PC-3 (cell line): ENCODE results near the gene HNF4A. TPM values are rescaled to one million over a fixed set of nuclear protein-coding genes. Genes with fewer than 3 reads are reported as not detected.
A peak's percentile ranks its signal among the peaks of the same experiment; 100 is the strongest.

Source experiments
- ATAC-seq: fragments of 200-7000 bp; cut with Tn5 transposase; 2 replicates; pipeline ENCODE4 v1.9.1; 2020; ENCODE audit warnings: mild to moderate bottlenecking, moderate library complexity
- BruUV-seq: library from RNA; stranded (reverse); fragments of 400-500 nt; replicated peaks from 2 replicates; lab custom pipeline; 2021; lab: Mats Ljungman, UMichigan
- CTCF ChIA-PET: fragments of 300-600 bp; sonication (Branson Sonifier 250); formaldehyde crosslinking; loops from one replicate; lab custom pipeline; 2022; ENCODE audit warnings: antibody characterized with exemption; lab: Charles Lee
- POLR2A ChIA-PET: fragments of 300-600 bp; sonication (Branson Sonifier 250); formaldehyde crosslinking; loops from one replicate; lab custom pipeline; 2022; ENCODE audit warnings: antibody characterized with exemption; ENCODE audit not compliant: unreplicated experiment; lab: Charles Lee
- DNase-seq: peaks from one replicate; pipeline ENCODE4 v3.0.0-alpha.2; 2015
- H2AFZ ChIP-seq: fragments of 300-600 bp; sonication (generic); 2 replicates; pipeline ENCODE4 v1.6.0; 2016; ENCODE audit warnings: antibody characterized with exemption, low read length
- H3F3A ChIP-seq: fragments of 300-600 bp; sonication (generic); one replicate; pipeline ENCODE4 v1.6.0; 2017; ENCODE audit warnings: antibody characterized with exemption, low read length, control low read depth, mild to moderate bottlenecking; ENCODE audit not compliant: unreplicated experiment
- H3K27ac ChIP-seq: fragments of 300-600 bp; sonication (generic); 2 replicates; pipeline ENCODE4 v1.5.1; 2016; ENCODE audit warnings: mild to moderate bottlenecking, low read length
- H3K27me3 ChIP-seq: fragments of 300-600 bp; sonication (generic); 2 replicates; pipeline ENCODE4 v1.6.1; 2016; ENCODE audit warnings: low read length, mixed read lengths
- H3K36me3 ChIP-seq: fragments of 300-600 bp; sonication (generic); 2 replicates; pipeline ENCODE4 v1.6.1; 2016; ENCODE audit warnings: low read depth, mixed run types, low read length, mixed read lengths
- H3K4me1 ChIP-seq: fragments of 300-600 bp; sonication (generic); 2 replicates; pipeline ENCODE4 v1.5.1; 2016; ENCODE audit warnings: low read length; ENCODE audit not compliant: insufficient read depth
- H3K4me2 ChIP-seq: fragments of 300-600 bp; sonication (generic); 2 replicates; pipeline ENCODE4 v1.6.0; 2016; ENCODE audit warnings: low read length
- H3K4me3 ChIP-seq: fragments of 300-600 bp; sonication (generic); 2 replicates; pipeline ENCODE4 v1.5.1; 2016; ENCODE audit warnings: mild to moderate bottlenecking, low read length, mixed read lengths
- H3K79me2 ChIP-seq: fragments of 300-600 bp; sonication (generic); 2 replicates; pipeline ENCODE4 v1.6.1; 2017; ENCODE audit warnings: low read length, mixed read lengths
- H3K9ac ChIP-seq: fragments of 300-600 bp; sonication (generic); 2 replicates; pipeline ENCODE4 v1.6.0; 2016; ENCODE audit warnings: mild to moderate bottlenecking, low read length
- H3K9me2 ChIP-seq: fragments of 300-600 bp; sonication (generic); replicated peaks from 2 replicates; pipeline ENCODE4 v1.6.1; 2016; ENCODE audit warnings: mixed run types, low read length, mixed read lengths
- H3K9me3 ChIP-seq: fragments of 300-600 bp; sonication (generic); 2 replicates; pipeline ENCODE4 v1.6.1; 2016; ENCODE audit warnings: low read length, mixed read lengths
- H4K20me1 ChIP-seq: fragments of 300-600 bp; sonication (generic); 2 replicates; pipeline ENCODE4 v1.6.1; 2016; ENCODE audit warnings: low read length, mixed read lengths
- EZH2 ChIP-seq: fragments of 300-600 bp; sonication (generic); IDR thresholded peaks from one replicate; pipeline ENCODE4 v1.6.1; 2017; ENCODE audit warnings: antibody characterized with exemption, mild to moderate bottlenecking, low read length; ENCODE audit not compliant: unreplicated experiment
- EZH2phosphoT487 ChIP-seq: fragments of 300-600 bp; sonication (generic); IDR thresholded peaks from 2 replicates; pipeline ENCODE4 v1.6.1; 2018; ENCODE audit warnings: mild to moderate bottlenecking, antibody characterized with exemption, low read length, borderline replicate concordance
- intact Hi-C: fragments of 100-400 bp; cut with micrococcal nuclease; formaldehyde crosslinking; loops from 2 replicates; pipeline ENCODE4 v1.9.0; 2023
- total RNA-seq: library from RNA; depleted of rRNA; stranded (reverse); fragments of >200 nt; gene quantifications from 2 replicates; pipeline ENCODE4 v1.2.3, GENCODE V29; 2014
- TF ChIP-seq, protein P1 (sequence below): fragments of 300-600 bp; sonication (generic); conservative IDR thresholded peaks from 2 replicates; pipeline ENCODE4 v1.5.1; 2017; ENCODE audit warnings: antibody characterized with exemption, low read depth, mild to moderate bottlenecking, low read length

The HNF4A gene
- total RNA-seq, 1 experiment from 2014 or later: not detected

DNA sequence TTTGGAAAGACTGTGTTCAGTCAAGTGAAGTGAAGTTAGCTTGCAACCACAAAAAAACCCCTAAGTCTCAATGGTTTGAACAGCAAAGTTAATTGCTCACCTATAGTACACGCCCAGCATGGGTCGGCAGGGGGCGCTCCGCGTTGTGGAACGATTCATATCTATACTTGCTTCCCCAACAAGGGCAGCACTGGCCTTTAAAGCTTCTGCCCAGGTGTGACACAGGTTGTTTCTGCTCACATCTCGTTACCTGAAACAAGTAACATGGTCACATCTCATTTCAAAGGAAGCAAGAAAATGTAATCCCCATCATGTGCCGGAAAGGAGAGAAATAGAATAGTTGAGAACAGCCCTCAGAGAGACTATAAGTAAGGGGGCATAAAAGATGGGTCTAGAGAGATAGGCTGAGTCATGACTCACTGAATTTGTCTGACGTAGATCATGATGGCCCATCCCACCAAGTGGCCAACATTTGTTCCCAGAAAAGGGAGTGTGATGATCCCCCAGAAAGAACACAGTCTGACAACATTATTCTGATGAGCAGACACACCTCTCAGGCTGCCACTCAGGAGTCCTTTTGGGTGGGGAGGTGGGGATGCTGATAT is 29.0 kb downstream of the HNF4A start:
- H3K9me3 ChIP-seq: no peaks in the 10 kb centered on the region
- CTCF ChIA-PET: interaction anchor here (0.5 to 1.6 kb wide), 12 partner anchors 23 to 297 kb away, joined by 3 to 17 read pairs (median 4); partner anchors contain the start of gene FITM2
- intact Hi-C loops: loop anchor here (5.0 kb wide), 1 partner anchor 348 kb away; no protein-coding TSS in a partner anchor
- peaks cover 12% of the 10 kb centered on the region for H3K4me1 ChIP-seq
- ATAC-seq: peak; percentile 58
- H4K20me1 ChIP-seq: no peaks in the 10 kb centered on the region
- no peaks in the 10 kb centered on the region for H3K9me2 ChIP-seq
- H3F3A ChIP-seq: no peaks in the 10 kb centered on the region
- POLR2A ChIA-PET: no interaction called here
- no peak overlapping the region for H3K4me3 ChIP-seq
- H3K79me2 ChIP-seq: no peaks in the 10 kb centered on the region
- DNase-seq: peak; percentile 87
- no peaks in the 10 kb centered on the region for H3K27me3 ChIP-seq
- H3K27ac ChIP-seq: no peak overlapping the region
- H3K36me3 ChIP-seq: no peaks in the 10 kb centered on the region
- H2AFZ ChIP-seq: no peak overlapping the region
- TF ChIP-seq EZH2phosphoT487: no peak
- TF ChIP-seq, protein P1, sequence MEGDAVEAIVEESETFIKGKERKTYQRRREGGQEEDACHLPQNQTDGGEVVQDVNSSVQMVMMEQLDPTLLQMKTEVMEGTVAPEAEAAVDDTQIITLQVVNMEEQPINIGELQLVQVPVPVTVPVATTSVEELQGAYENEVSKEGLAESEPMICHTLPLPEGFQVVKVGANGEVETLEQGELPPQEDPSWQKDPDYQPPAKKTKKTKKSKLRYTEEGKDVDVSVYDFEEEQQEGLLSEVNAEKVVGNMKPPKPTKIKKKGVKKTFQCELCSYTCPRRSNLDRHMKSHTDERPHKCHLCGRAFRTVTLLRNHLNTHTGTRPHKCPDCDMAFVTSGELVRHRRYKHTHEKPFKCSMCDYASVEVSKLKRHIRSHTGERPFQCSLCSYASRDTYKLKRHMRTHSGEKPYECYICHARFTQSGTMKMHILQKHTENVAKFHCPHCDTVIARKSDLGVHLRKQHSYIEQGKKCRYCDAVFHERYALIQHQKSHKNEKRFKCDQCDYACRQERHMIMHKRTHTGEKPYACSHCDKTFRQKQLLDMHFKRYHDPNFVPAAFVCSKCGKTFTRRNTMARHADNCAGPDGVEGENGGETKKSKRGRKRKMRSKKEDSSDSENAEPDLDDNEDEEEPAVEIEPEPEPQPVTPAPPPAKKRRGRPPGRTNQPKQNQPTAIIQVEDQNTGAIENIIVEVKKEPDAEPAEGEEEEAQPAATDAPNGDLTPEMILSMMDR: peak; percentile 98
- H3K9ac ChIP-seq: no peak overlapping the region
- no peak overlapping the region for H3K4me2 ChIP-seq
- BruUV-seq: no TSS peak

DNA sequence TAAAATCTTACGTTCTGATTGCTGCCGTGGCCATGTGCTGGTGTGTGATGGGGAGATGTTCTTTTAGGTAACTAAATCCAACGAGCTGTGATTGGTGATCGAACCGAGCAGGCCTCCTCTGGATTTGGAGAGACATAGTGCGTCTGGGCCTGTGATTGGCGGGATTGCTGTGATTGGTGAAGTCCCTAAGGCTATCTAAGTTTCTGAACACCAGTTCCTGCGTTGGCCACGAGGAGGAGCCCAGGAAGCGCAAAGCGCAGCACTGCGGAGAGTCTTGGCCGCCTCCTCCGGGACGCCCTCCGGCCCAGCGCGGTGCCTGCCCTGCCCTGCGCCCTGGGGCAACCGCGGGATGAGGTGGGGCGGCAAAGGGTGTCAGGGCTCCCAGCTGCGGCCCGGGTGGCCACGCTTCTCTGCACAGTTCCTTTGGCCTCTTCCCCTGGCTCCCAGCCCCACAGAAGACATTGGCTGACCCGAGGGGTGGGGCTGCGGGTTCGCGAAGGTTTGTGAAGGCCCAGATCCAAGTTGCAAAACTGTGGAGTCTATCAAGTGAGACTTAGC is 33.0 kb downstream of the HNF4A start:
- Histone ChIP-seq H3K4me2 (peak overlapping the region; percentile 73), H3F3A (no peaks in the 10 kb centered on the region), H3K9me2 (no peaks in the 10 kb centered on the region), H3K9ac (no peak overlapping the region), H3K9me3 (no peaks in the 10 kb centered on the region), H4K20me1 (no peaks in the 10 kb centered on the region), H3K27ac (no peak overlapping the region), H3K4me1 (peaks cover 12% of the 10 kb centered on the region), H3K79me2 (no peaks in the 10 kb centered on the region), H3K4me3 (peak overlapping the region; percentile 45), H3K27me3 (no peaks in the 10 kb centered on the region), H3K36me3 (no peaks in the 10 kb centered on the region), H2AFZ (peak overlapping the region; percentile 58)
- DNase-seq: peak; percentile 91
- intact Hi-C loops: loop anchor here (1.0 to 5.0 kb wide), 4 partner anchors 72 to 344 kb away; no protein-coding TSS in a partner anchor
- peak; percentile 78 for ATAC-seq
- TF ChIP-seq, protein P1: peak; percentile 97
- TF ChIP-seq EZH2 (no peak), EZH2phosphoT487 (no peak)
- ChIA-PET CTCF (interaction anchor here (0.9 to 1.0 kb wide), 2 partner anchors 73 to 170 kb away, joined by 3 read pairs; no protein-coding TSS in a partner anchor), POLR2A (no interaction called here)
- BruUV-seq: no TSS peak

DNA sequence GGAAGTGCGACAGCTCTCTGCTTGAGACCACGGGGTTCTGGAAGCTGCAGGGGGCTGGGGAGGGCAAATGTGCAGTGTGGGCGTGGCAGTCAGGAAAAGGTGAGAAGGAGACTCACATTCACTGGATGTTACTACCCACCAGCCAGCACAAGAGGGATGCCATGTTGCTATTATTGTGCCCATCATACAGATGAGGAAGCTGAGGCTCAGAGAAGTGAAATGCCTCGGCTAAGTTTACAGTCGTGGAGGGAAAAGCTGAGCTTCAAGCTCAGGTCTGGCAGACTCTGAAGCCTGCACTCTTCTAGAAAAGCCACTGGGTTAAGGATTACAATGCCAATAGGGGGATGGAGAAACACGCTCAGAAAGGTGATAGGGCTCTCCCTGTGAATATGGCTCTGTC is 34.4 kb downstream of the HNF4A start:
- Histone ChIP-seq H3K27ac (no peak overlapping the region), H4K20me1 (no peaks in the 10 kb centered on the region), H3K4me3 (no peak overlapping the region), H3K9ac (no peak overlapping the region), H3K79me2 (no peaks in the 10 kb centered on the region), H3K4me1 (peaks cover 12% of the 10 kb centered on the region), H3K4me2 (no peak overlapping the region), H3K9me2 (no peaks in the 10 kb centered on the region), H2AFZ (no peak overlapping the region), H3K36me3 (no peaks in the 10 kb centered on the region), H3F3A (no peaks in the 10 kb centered on the region), H3K9me3 (no peaks in the 10 kb centered on the region), H3K27me3 (no peaks in the 10 kb centered on the region)
- POLR2A ChIA-PET: no interaction called here
- TF ChIP-seq EZH2phosphoT487 (no peak), EZH2 (no peak)
- TF ChIP-seq, protein P1: no peak
- DNase-seq: no peak
- BruUV-seq: no TSS peak
- intact Hi-C loops: loop anchor here (5.0 kb wide), 1 partner anchor 342 kb away; no protein-coding TSS in a partner anchor
- CTCF ChIA-PET: no interaction called here
- ATAC-seq: no peak
